ENCODE measurements around the gene MRPS18B.
A peak's percentile ranks its signal among the peaks of the same experiment; 100 is the strongest.

The MRPS18B gene

GRCh38 chr6:30617565-30618269, at the start of gene MRPS18B:
Gene MRPS18B (plus strand): TSS chr6:30617840. CDS start chr6:30617866, 26 bp downstream.
- TF ChIP-seq, protein P1, sequence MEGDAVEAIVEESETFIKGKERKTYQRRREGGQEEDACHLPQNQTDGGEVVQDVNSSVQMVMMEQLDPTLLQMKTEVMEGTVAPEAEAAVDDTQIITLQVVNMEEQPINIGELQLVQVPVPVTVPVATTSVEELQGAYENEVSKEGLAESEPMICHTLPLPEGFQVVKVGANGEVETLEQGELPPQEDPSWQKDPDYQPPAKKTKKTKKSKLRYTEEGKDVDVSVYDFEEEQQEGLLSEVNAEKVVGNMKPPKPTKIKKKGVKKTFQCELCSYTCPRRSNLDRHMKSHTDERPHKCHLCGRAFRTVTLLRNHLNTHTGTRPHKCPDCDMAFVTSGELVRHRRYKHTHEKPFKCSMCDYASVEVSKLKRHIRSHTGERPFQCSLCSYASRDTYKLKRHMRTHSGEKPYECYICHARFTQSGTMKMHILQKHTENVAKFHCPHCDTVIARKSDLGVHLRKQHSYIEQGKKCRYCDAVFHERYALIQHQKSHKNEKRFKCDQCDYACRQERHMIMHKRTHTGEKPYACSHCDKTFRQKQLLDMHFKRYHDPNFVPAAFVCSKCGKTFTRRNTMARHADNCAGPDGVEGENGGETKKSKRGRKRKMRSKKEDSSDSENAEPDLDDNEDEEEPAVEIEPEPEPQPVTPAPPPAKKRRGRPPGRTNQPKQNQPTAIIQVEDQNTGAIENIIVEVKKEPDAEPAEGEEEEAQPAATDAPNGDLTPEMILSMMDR (IDR thresholded peaks at IDR 0.05; ENCODE audit: low read depth, low read length, missing control alignments), result no peak
- H3K4me3 ChIP-seq (ENCODE audit: low read depth, low read length), result peak within 1 kb of the TSS; percentile 81
- DNase-seq (ENCODE audit: low read depth), result peak; percentile 98

GRCh38 chr6:30568245-30568644, 49.4 kb upstream of the MRPS18B start:
- no peak overlapping the region for H3K4me3 ChIP-seq (ENCODE audit: low read depth, low read length)
- DNase-seq (ENCODE audit: low read depth), result no peak
- TF ChIP-seq, protein P1 (IDR thresholded peaks at IDR 0.05; ENCODE audit: low read depth, low read length, missing control alignments), result no peak

DNA sequence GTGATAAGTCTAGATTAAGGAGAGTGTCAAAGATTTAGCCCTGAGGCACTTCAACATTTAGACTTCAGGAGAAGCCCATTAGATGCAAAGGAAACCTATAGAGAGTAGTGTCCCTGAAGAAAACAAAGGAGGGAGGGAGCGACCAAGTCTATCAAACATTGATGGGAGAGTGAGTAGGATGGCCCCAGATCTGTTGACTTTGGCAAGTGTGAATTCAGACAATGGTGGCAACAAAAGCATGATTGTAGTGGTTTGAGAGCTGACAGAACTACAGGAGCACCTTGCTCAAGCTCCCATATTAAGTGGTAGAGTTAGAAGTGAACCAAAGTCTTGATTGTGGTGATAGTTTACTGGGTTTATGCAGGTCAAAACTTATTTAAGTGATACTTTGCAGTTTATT, 47.4 kb upstream of the MRPS18B start:
- no peak for DNase-seq (ENCODE audit: low read depth)
- H3K4me3 ChIP-seq (ENCODE audit: low read depth, low read length), result peak overlapping the region; percentile 86
- TF ChIP-seq, protein P1 (IDR thresholded peaks at IDR 0.05; ENCODE audit: low read depth, low read length, missing control alignments), result no peak

DNA sequence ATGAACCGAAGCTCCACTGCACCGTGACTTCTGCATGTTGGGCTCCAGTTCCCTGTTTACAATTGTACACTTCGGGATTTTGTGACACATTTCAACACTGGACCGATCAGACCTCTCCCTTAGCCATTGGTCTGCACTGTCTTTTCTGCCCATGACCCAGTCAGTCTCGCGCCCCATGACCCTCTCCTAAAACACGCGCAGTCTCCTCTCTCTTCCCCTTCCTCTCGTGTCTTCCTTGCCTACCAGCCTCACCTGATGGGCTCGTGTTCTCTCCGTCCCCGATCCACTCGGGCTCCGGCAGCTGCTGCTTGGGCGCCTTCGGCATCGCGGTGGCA, 46.9 kb upstream of the MRPS18B start:
- TF ChIP-seq, protein P1 (IDR thresholded peaks at IDR 0.05; ENCODE audit: low read depth, low read length, missing control alignments), result no peak
- peak overlapping the region; percentile 86 for H3K4me3 ChIP-seq (ENCODE audit: low read depth, low read length)
- no peak for DNase-seq (ENCODE audit: low read depth)

GRCh38 chr6:30571075-30571761, 46.4 kb upstream of the MRPS18B start, which contains the start of gene ABCF1:
Gene ABCF1 (plus strand): TSS chr6:30571442. CDS start chr6:30571488, 46 bp downstream.
- DNase-seq (ENCODE audit: low read depth), result peak; percentile 84
- peak within 1 kb of the TSS; percentile 86 for H3K4me3 ChIP-seq (ENCODE audit: low read depth, low read length)
- TF ChIP-seq, protein P1 (IDR thresholded peaks at IDR 0.05; ENCODE audit: low read depth, low read length, missing control alignments), result no peak

GRCh38 chr6:30571762-30572082, 45.9 kb upstream of the MRPS18B start:
- TF ChIP-seq, protein P1 (IDR thresholded peaks at IDR 0.05; ENCODE audit: low read depth, low read length, missing control alignments), result no peak
- no peak for DNase-seq (ENCODE audit: low read depth)
- H3K4me3 ChIP-seq (ENCODE audit: low read depth, low read length), result peak overlapping the region; percentile 86
